ENCODE data around the gene CC2D1A. TPM values are rescaled to one million over a fixed set of nuclear protein-coding genes. Genes with fewer than 3 reads are reported as not detected.

CC2D1A gene
- total RNA-seq, 2 experiments from 2014 or later: 23.3 to 44.0 TPM

GRCh38 chr19:13899393-13899792 is 6.6 kb upstream of the CC2D1A start:
- H3K79me2 ChIP-seq (ENCODE audit: insufficient read depth, low read depth, low read length): no peaks in the 10 kb centered on the region
- no peaks in the 10 kb centered on the region for H3K4me1 ChIP-seq (ENCODE audit: insufficient read depth, low read length, poor library complexity, severe bottlenecking)
- H3K9me3 ChIP-seq (ENCODE audit: low read length): peaks cover 5% of the 10 kb centered on the region; the same call in 1 of the 2 replicates
- H2AFZ ChIP-seq (ENCODE audit: low read length): no peak overlapping the region
- intact Hi-C loops (cut with micrococcal nuclease; ENCODE audit: unreplicated experiment): no loop called here
- BruUV-seq (replicated peaks): no TSS peak
- TF ChIP-seq CTCF (conservative IDR thresholded peaks at IDR 0.05; ENCODE audit: low read length) (no peak), EZH2phosphoT487 (IDR thresholded peaks at IDR 0.05; ENCODE audit: borderline replicate concordance, low read depth, low read length) (no peak)
- no peaks in the 10 kb centered on the region for H3K9me2 ChIP-seq (ENCODE audit: insufficient read depth, low read length)
- H4K20me1 ChIP-seq (ENCODE audit: insufficient read depth, low read length): no peaks in the 10 kb centered on the region
- POLR2A ChIA-PET: interaction anchor here (0.6 kb wide), 1 partner anchor 116 kb away, joined by 3 read pairs; no protein-coding TSS in a partner anchor
- CTCF ChIA-PET (ENCODE audit: unreplicated experiment): no interaction called here
- no peaks in the 10 kb centered on the region for H3K36me3 ChIP-seq (ENCODE audit: insufficient read depth, low read length)
- no peak overlapping the region for H3K4me3 ChIP-seq (ENCODE audit: low read depth, low read length, poor library complexity, severe bottlenecking)
- no peak for DNase-seq (ENCODE audit: low spot score)
- H3K27ac ChIP-seq (ENCODE audit: low read depth, low read length, poor library complexity, severe bottlenecking): no peak overlapping the region
- H3K4me2 ChIP-seq (ENCODE audit: low read length): no peak overlapping the region

GRCh38 chr19:13899912-13900584 is 6.0 kb upstream of the CC2D1A start:
- no peak for DNase-seq (ENCODE audit: low spot score)
- Histone ChIP-seq H3K9me2 (ENCODE audit: insufficient read depth, low read length) (no peaks in the 10 kb centered on the region), H3K27ac (ENCODE audit: low read depth, low read length, poor library complexity, severe bottlenecking) (no peak overlapping the region), H3K9me3 (ENCODE audit: low read length) (peaks cover 5% of the 10 kb centered on the region; the same call in 1 of the 2 replicates), H3K4me3 (ENCODE audit: low read depth, low read length, poor library complexity, severe bottlenecking) (no peak overlapping the region), H2AFZ (ENCODE audit: low read length) (no peak overlapping the region), H3K36me3 (ENCODE audit: insufficient read depth, low read length) (no peaks in the 10 kb centered on the region), H3K4me2 (ENCODE audit: low read length) (no peak overlapping the region), H4K20me1 (ENCODE audit: insufficient read depth, low read length) (no peaks in the 10 kb centered on the region), H3K79me2 (ENCODE audit: insufficient read depth, low read depth, low read length) (no peaks in the 10 kb centered on the region), H3K4me1 (ENCODE audit: insufficient read depth, low read length, poor library complexity, severe bottlenecking) (no peaks in the 10 kb centered on the region)
- no TSS peak for BruUV-seq (replicated peaks)
- ChIA-PET POLR2A (interaction anchor here (0.6 kb wide), 2 partner anchors 78 to 115 kb away, joined by 3 read pairs; no protein-coding TSS in a partner anchor), CTCF (ENCODE audit: unreplicated experiment) (no interaction called here)
- TF ChIP-seq CTCF (conservative IDR thresholded peaks at IDR 0.05; ENCODE audit: low read length): no peak
- TF ChIP-seq EZH2phosphoT487 (IDR thresholded peaks at IDR 0.05; ENCODE audit: borderline replicate concordance, low read depth, low read length): no peak
- intact Hi-C loops (cut with micrococcal nuclease; ENCODE audit: unreplicated experiment): loop anchor here (5.0 kb wide), 1 partner anchor 132 kb away; the partner anchor contains the start of gene IL27RA

GRCh38 chr19:13902993-13903555 is 2.9 kb upstream of the CC2D1A start:
- peak; percentile 51 for DNase-seq (ENCODE audit: low spot score)
- H3K9me3 ChIP-seq (ENCODE audit: low read length): peaks cover 5% of the 10 kb centered on the region; the same call in 1 of the 2 replicates
- POLR2A ChIA-PET: interaction anchor here (0.7 kb wide), 1 partner anchor 84 kb away, joined by 4 read pairs; no protein-coding TSS in a partner anchor
- H3K4me1 ChIP-seq (ENCODE audit: insufficient read depth, low read length, poor library complexity, severe bottlenecking): peaks cover 11% of the 10 kb centered on the region
- no peaks in the 10 kb centered on the region for H3K9me2 ChIP-seq (ENCODE audit: insufficient read depth, low read length)
- H3K79me2 ChIP-seq (ENCODE audit: insufficient read depth, low read depth, low read length): peaks cover 5% of the 10 kb centered on the region; the same call in 1 of the 2 replicates
- CTCF ChIA-PET (ENCODE audit: unreplicated experiment): no interaction called here
- no peak overlapping the region for H3K4me3 ChIP-seq (ENCODE audit: low read depth, low read length, poor library complexity, severe bottlenecking)
- no peaks in the 10 kb centered on the region for H4K20me1 ChIP-seq (ENCODE audit: insufficient read depth, low read length)
- H3K27ac ChIP-seq (ENCODE audit: low read depth, low read length, poor library complexity, severe bottlenecking): no peak overlapping the region
- no TSS peak for BruUV-seq (replicated peaks)
- intact Hi-C loops (cut with micrococcal nuclease; ENCODE audit: unreplicated experiment): loop anchor here (5.0 kb wide), 1 partner anchor 129 kb away; the partner anchor contains the start of gene IL27RA
- TF ChIP-seq CTCF (conservative IDR thresholded peaks at IDR 0.05; ENCODE audit: low read length) (peak; percentile 79), EZH2phosphoT487 (IDR thresholded peaks at IDR 0.05; ENCODE audit: borderline replicate concordance, low read depth, low read length) (no peak)
- peak overlapping the region; percentile 53; the same call in 1 of the 2 replicates for H2AFZ ChIP-seq (ENCODE audit: low read length)
- H3K36me3 ChIP-seq (ENCODE audit: insufficient read depth, low read length): no peaks in the 10 kb centered on the region
- no peak overlapping the region for H3K4me2 ChIP-seq (ENCODE audit: low read length)

Data from OCI-LY7 (cell line).